ENCODE data around the gene MRPL45. TPM values are rescaled to one million over a fixed set of nuclear protein-coding genes. Genes with fewer than 3 reads are reported as not detected.

MRPL45 gene
- total and polyA plus RNA-seq, 2 of the 13 experiments (the other 11 are each of a cell fraction or from before 2014, with no cell fraction given): 89.5 to 157 TPM

GRCh38 chr17:38349097-38349730 is 52.2 kb downstream of the MRPL45 start:
- CTCF ChIA-PET (ENCODE audit: low intra/inter-chr PET ratio, low total read pairs): interaction anchor here (1.0 to 4.0 kb wide), 3 partner anchors 15 to 135 kb away, joined by 3 to 51 read pairs (median 4); no protein-coding TSS in a partner anchor
- Histone ChIP-seq H3K4me2 (ENCODE audit: low read depth, low read length) (no peak overlapping the region), H3K79me2 (ENCODE audit: insufficient read depth, low read length) (peaks cover 19% of the 10 kb centered on the region), H2AFZ (ENCODE audit: low read length) (no peak overlapping the region), H3K9me3 (ENCODE audit: low read length) (no peaks in the 10 kb centered on the region), H3K27me3 (ENCODE audit: control insufficient read depth in 1 of 2, insufficient read depth in 2 of 2, low read length in 2 of 2) (no peaks in the 10 kb centered on the region; a peak in 2 of 5 replicates), H3K4me3 (replicated peaks in 1 of 3; ENCODE audit: insufficient read depth in 1 of 3, low read depth in 2 of 3, low read length in 3 of 3) (no peak overlapping the region), H3K9ac (ENCODE audit: insufficient read depth, low read depth, low read length) (no peak overlapping the region), H4K20me1 (ENCODE audit: insufficient read depth, low read length) (peaks cover 11% of the 10 kb centered on the region; the same call in 1 of the 2 replicates), H3K4me1 (ENCODE audit: insufficient read depth, low read length) (peaks cover 46% of the 10 kb centered on the region), H3K36me3 (replicated peaks in 1 of 2; ENCODE audit: control insufficient read depth in 1 of 2, insufficient read depth in 2 of 2, low read length in 2 of 2) (no peaks in the 10 kb centered on the region), H3K27ac (ENCODE audit: extremely low read length, insufficient read depth, low read length) (no peak overlapping the region)
- intact Hi-C loops (cut with micrococcal nuclease; ENCODE audit: unreplicated experiment) (loop anchor here (1.0 to 5.0 kb wide), 3 partner anchors 32 to 138 kb away; no protein-coding TSS in a partner anchor), in situ Hi-C loops (cut with HindIII; ENCODE audit: extremely low pct_ligation_motif_present, low pct_unique_long_range_greater_than_20kb) (loop anchor here (5.0 kb wide), 1 partner anchor 63 kb away; no protein-coding TSS in a partner anchor)
- ATAC-seq: peak; percentile 52
- peak; percentile 82 for DNase-seq (ENCODE audit: low spot score)
- no peak for FAIRE-seq
- BruUV-seq (replicated peaks): no TSS peak
- 15% methylated on average over 8 of the region's 8 CpGs for WGBS (ENCODE audit: low lambda C conversion rate)
- POLR2A ChIA-PET: interaction anchor here (0.6 to 6.8 kb wide), 7 partner anchors 10 to 308 kb away, joined by 3 to 158 read pairs (median 3); partner anchors contain the start of gene MRPL45
- TF ChIP-seq ZNF614 (CRISPR knock-in tag; IDR thresholded peaks at IDR 0.05; ENCODE audit: borderline replicate concordance) (0 out of 2 replicates have a peak, but pooled peaks have one; percentile 39), ZNF878 (CRISPR knock-in tag; IDR thresholded peaks at IDR 0.05) (0 out of 2 replicates have a peak, but pooled peaks have one; percentile 55), ZNF143 (CRISPR knock-in tag; IDR thresholded peaks at IDR 0.05) (peak; percentile 39; the same call in 1 of the 2 replicates), ZBTB25 (CRISPR knock-in tag; IDR thresholded peaks at IDR 0.05) (peak; percentile 73; the same call in 1 of the 2 replicates), ZNF501 (CRISPR knock-in tag; IDR thresholded peaks at IDR 0.05) (peak; percentile 83; the same call in 1 of the 2 replicates), MTERF4 (CRISPR knock-in tag; IDR thresholded peaks at IDR 0.05) (peak; percentile 58; the same call in 1 of the 2 replicates), ZBTB42 (CRISPR knock-in tag; IDR thresholded peaks at IDR 0.05) (no peak), ZBTB26 (CRISPR knock-in tag; IDR thresholded peaks at IDR 0.05; ENCODE audit: borderline replicate concordance) (0 out of 2 replicates have a peak, but pooled peaks have one; percentile 31), KDM3A (CRISPR knock-in tag; IDR thresholded peaks at IDR 0.05; ENCODE audit: low read depth) (peak; percentile 46; the same call in 1 of the 2 replicates), TFDP2 (CRISPR knock-in tag; IDR thresholded peaks at IDR 0.05) (no peak), YY1 (IDR thresholded peaks at IDR 0.05; ENCODE audit: insufficient read depth, insufficient replicate concordance, low read depth, low read length) (peak; percentile 51), ATF6 (CRISPR knock-in tag; conservative IDR thresholded peaks at IDR 0.05) (peak; percentile 68; the same call in 1 of the 2 replicates), CTCF (CRISPR knock-in tag; IDR thresholded peaks at IDR 0.05) (peak; percentile 98), ZNF326 (CRISPR knock-in tag; IDR thresholded peaks at IDR 0.05; ENCODE audit: borderline replicate concordance) (no peak)
